AG09319 (cell line): ENCODE results near the gene CNOT10.

ENCODE experiments used
- DNase-seq: peaks from one replicate; pipeline ENCODE4 v3.0.0-alpha.2; 2010; ENCODE audit warnings: low read depth; ENCODE audit errors: extremely low read depth
- CTCF ChIP-seq: IDR thresholded peaks from 2 replicates; pipeline ENCODE4 v1.5.1; 2011; ENCODE audit warnings: low read depth, mild to moderate bottlenecking, inconsistent platforms, low read length, moderate library complexity

The CNOT10 gene

GRCh38 chr3:32696523-32696922, 11.5 kb downstream of the CNOT10 start:
- no peak for DNase-seq
- no peak for TF ChIP-seq CTCF

GRCh38 chr3:32698506-32698905, 13.5 kb downstream of the CNOT10 start:
- TF ChIP-seq CTCF, result no peak
- DNase-seq, result no peak

- TF ChIP-seq CTCF, result no peak
- DNase-seq, result no peak
These were observed 14.4 kb downstream of the CNOT10 start for GRCh38 chr3:32699429-32699828.

GRCh38 chr3:32700244-32700643, 15.3 kb downstream of the CNOT10 start:
- DNase-seq, result no peak
- no peak for TF ChIP-seq CTCF

- DNase-seq, result peak; percentile 11
These were observed 18.5 kb downstream of the CNOT10 start for GRCh38 chr3:32703491-32703972.

GRCh38 chr3:32705232-32705631, 20.2 kb downstream of the CNOT10 start:
- no peak for DNase-seq
- TF ChIP-seq CTCF, result no peak

More at GRCh38 chr3:32703491-32703972, 18.5 kb downstream of the CNOT10 start:
- TF ChIP-seq CTCF, result no peak

- DNase-seq, result no peak
- TF ChIP-seq CTCF, result no peak
These were observed 21.5 kb downstream of the CNOT10 start for GRCh38 chr3:32706348-32707025.
